GM12865 (cell line): Measurements from ENCODE around the gene ARHGAP9.
A peak's percentile ranks its signal among the peaks of the same experiment; 100 is the strongest.
"Not testable (repeated sequence)": the region's sequence is repeated elsewhere in the genome, so short reads cannot be mapped to it uniquely, and the experiment has no call there.

Experiments used
- DNase-seq: peaks from one replicate; pipeline ENCODE4 v3.0.0; 2010; ENCODE audit warnings: low read depth
- H3K4me3 ChIP-seq: 2 replicates; pipeline ENCODE4 v1.5.1; 2011; ENCODE audit warnings: mild to moderate bottlenecking, low read depth, low read length, control low read depth
- TF ChIP-seq, protein P1 (sequence below): IDR thresholded peaks from 2 replicates; pipeline ENCODE4 v1.5.1; 2011; ENCODE audit warnings: low read length, control low read depth, low read depth, inconsistent platforms; ENCODE audit not compliant: insufficient read depth; ENCODE audit errors: missing control alignments

Gene ARHGAP9

DNA sequence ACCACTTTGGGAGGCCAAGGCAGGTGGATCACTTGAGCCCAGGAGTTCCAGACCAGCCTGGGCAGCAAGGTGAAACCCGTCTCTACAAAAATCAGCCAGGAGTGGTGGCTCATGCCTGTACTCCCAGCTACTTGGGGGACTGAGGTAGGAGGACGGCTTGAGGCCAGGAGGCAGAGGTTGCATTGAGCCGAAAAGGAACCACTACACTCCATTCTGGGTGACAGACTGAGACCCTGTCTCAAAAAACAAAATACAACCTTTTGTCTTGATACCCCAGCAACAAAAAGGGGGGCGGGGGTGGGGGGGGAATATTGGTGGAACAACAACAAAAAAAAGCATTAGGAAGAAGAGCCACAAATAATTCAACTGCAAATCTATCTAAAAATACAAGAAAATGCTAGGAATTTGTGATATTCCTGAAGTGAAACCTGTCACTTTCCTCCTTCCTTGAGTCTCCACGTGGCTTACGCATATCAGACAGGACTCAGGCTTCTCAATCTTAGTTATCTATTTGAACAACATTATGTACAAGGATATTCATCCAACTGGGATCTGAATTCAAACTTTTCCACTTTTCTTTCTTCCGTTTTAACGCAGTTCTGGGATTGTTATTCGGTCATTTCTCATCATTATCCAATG is 50.1 kb downstream of the ARHGAP9 start:
- DNase-seq = peak; percentile 13
- H3K4me3 ChIP-seq = peak overlapping the region; percentile 96
- TF ChIP-seq, protein P1, sequence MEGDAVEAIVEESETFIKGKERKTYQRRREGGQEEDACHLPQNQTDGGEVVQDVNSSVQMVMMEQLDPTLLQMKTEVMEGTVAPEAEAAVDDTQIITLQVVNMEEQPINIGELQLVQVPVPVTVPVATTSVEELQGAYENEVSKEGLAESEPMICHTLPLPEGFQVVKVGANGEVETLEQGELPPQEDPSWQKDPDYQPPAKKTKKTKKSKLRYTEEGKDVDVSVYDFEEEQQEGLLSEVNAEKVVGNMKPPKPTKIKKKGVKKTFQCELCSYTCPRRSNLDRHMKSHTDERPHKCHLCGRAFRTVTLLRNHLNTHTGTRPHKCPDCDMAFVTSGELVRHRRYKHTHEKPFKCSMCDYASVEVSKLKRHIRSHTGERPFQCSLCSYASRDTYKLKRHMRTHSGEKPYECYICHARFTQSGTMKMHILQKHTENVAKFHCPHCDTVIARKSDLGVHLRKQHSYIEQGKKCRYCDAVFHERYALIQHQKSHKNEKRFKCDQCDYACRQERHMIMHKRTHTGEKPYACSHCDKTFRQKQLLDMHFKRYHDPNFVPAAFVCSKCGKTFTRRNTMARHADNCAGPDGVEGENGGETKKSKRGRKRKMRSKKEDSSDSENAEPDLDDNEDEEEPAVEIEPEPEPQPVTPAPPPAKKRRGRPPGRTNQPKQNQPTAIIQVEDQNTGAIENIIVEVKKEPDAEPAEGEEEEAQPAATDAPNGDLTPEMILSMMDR = no peak

DNA sequence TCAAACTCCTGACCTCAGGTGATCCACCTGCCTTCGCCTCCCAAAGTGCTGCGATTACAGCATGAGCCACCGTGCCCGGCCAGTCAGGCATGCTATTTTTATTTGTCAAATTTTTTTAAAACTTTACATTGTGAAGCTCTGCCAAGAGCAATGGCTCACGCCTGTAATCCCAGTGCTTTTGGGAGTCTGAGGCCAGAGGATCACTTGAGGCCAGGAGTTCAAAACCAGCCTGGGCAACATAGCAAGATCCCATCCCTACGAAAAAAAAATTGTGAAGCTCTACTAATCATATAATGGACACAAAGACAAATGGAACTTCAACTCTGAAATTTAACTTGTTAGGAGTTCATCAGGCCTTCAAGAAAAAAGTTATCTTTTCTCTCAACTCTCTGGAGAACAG is 50.7 kb downstream of the ARHGAP9 start:
- DNase-seq = no peak
- TF ChIP-seq, protein P1 = no peak
- peak overlapping the region; percentile 96 for H3K4me3 ChIP-seq

DNA sequence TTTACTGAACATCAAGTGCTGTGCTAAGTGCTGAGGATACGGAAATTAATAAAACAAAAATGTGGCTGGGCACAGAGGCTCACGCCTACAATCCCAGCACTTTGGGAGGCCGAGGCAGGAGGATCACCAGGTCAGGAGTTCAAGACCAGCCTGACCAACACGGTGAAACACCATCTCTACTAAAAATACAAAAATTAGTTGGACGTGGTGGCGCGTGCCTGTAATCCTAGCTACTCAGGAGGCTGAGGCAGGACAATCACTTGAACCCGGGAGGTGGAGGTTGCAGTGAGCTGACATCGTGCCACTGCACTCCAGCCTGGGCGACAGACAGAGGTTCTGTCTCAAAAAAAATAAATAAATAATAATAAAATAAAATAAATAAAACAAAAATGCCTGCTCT is 52.7 kb downstream of the ARHGAP9 start:
- not testable (repeated sequence) for DNase-seq, H3K4me3 ChIP-seq
